ENCODE results near the gene PCNX2. TPM values are rescaled to one million over a fixed set of nuclear protein-coding genes. Genes with fewer than 3 reads are reported as not detected.

PCNX2 gene
- total and polyA plus RNA-seq, 2 donors (not counting 1 experiment from before 2014, with no cell fraction given): 17.6 to 34.7 TPM

GRCh38 chr1:233327651-233328141, 32.2 kb upstream of the PCNX2 start, which contains the start of gene MAP3K21:
Gene MAP3K21, plus strand, starts transcription at chr1:233327724. Its CDS starts 305 bp downstream, at chr1:233328029.
- H3K27ac Mint-ChIP-seq: peak within 1 kb of the TSS; percentile 79
- WGBS (ENCODE audit: insufficient coverage): 1% methylated on average over 68 of the region's 68 CpGs
- no peaks in the 10 kb centered on the region for H3K9me3 Mint-ChIP-seq (ENCODE audit: insufficient read depth)
- no peaks in the 10 kb centered on the region for H4K20me1 ChIP-seq (ENCODE audit: control insufficient read depth, insufficient read depth, low read length, poor library complexity, severe bottlenecking)
- H3K27me3 ChIP-seq (replicated peaks in 1 of 4; ENCODE audit: control extremely low read depth in 1 of 4, control insufficient read depth in 3 of 4, insufficient read depth in 4 of 4, low read length in 3 of 4): peaks cover 0 to 7% (median 2%) of the 10 kb centered on the region in 4 experiments
- peak; percentile 0 for ATAC-seq (ENCODE audit: low read depth)
- peak within 1 kb of the TSS; percentile 93 for H3K4me2 ChIP-seq (replicated peaks; ENCODE audit: low read depth, low read length, poor library complexity, severe bottlenecking)
- H3K9ac ChIP-seq (ENCODE audit: low read length): peak within 1 kb of the TSS; percentile 73
- peak within 1 kb of the TSS; percentile 90 for H3K4me3 Mint-ChIP-seq
- no peaks in the 10 kb centered on the region for H3K79me2 ChIP-seq (ENCODE audit: control insufficient read depth, insufficient read depth, low read length)
- no peak within 1 kb of the TSS for H3K27ac ChIP-seq (ENCODE audit: low read length in 2 of 2)
- POLR2A ChIA-PET: interaction anchor here (0.6 kb wide), 1 partner anchor 977 kb away, joined by 3 read pairs; no protein-coding TSS in a partner anchor
- H3K36me3 ChIP-seq (replicated peaks in 1 of 2; ENCODE audit: control extremely low read depth in 1 of 2, control insufficient read depth in 1 of 2, extremely low read depth in 1 of 2, insufficient read depth in 2 of 2, low read length in 1 of 2): no peaks in the 10 kb centered on the region
- CTCF ChIA-PET: interaction anchor here (1.0 kb wide), 1 partner anchor 19 kb away, joined by 3 read pairs; no protein-coding TSS in a partner anchor
- H3K4me3 ChIP-seq (ENCODE audit: control extremely low read depth in 1 of 5, extremely low read depth in 1 of 5, insufficient read depth in 1 of 5, low read depth in 2 of 5, low read length in 4 of 5): peak within 1 kb of the TSS in 4 of 5 experiments; percentile 32 to 73 (median 64)
- intact Hi-C loops (cut with micrococcal nuclease): loop anchor here (1.0 to 5.0 kb wide), 2 partner anchors 32 to 375 kb away; partner anchors contain the start of genes NTPCR and PCNX2
- peaks cover 14% of the 10 kb centered on the region for H3K27me3 Mint-ChIP-seq
- H3K4me1 Mint-ChIP-seq: peaks cover 16% of the 10 kb centered on the region
- H3K9me3 ChIP-seq (ENCODE audit: control extremely low read depth in 1 of 3, control insufficient read depth in 2 of 3, insufficient read depth in 1 of 3, low read length in 2 of 3): peaks cover 0 to 1% (median 0%) of the 10 kb centered on the region in 3 donors
- H2AFZ ChIP-seq (ENCODE audit: insufficient read depth, low read depth, low read length, poor library complexity, severe bottlenecking): peak within 1 kb of the TSS; percentile 90
- no peak for DNase-seq
- peaks cover 11 to 12% of the 10 kb centered on the region in 2 donors for H3K4me1 ChIP-seq (ENCODE audit: control insufficient read depth in 2 of 2, insufficient read depth in 2 of 2, low read length in 2 of 2)
- no peak for TF ChIP-seq EZH2 (IDR thresholded peaks at IDR 0.05; ENCODE audit: borderline replicate concordance, insufficient read depth, low read depth, low read length, poor library complexity, severe bottlenecking)
- TF ChIP-seq, protein P1, sequence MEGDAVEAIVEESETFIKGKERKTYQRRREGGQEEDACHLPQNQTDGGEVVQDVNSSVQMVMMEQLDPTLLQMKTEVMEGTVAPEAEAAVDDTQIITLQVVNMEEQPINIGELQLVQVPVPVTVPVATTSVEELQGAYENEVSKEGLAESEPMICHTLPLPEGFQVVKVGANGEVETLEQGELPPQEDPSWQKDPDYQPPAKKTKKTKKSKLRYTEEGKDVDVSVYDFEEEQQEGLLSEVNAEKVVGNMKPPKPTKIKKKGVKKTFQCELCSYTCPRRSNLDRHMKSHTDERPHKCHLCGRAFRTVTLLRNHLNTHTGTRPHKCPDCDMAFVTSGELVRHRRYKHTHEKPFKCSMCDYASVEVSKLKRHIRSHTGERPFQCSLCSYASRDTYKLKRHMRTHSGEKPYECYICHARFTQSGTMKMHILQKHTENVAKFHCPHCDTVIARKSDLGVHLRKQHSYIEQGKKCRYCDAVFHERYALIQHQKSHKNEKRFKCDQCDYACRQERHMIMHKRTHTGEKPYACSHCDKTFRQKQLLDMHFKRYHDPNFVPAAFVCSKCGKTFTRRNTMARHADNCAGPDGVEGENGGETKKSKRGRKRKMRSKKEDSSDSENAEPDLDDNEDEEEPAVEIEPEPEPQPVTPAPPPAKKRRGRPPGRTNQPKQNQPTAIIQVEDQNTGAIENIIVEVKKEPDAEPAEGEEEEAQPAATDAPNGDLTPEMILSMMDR (IDR thresholded peaks at IDR 0.05): no peak

Measured in B cell (primary cell).